Muscle of leg (tissue), 11 donors: ENCODE data around the gene ENPP7. TPM values are rescaled to one million over a fixed set of nuclear protein-coding genes. Genes with fewer than 3 reads are reported as not detected.

ENCODE experiments used
- DNase-seq: peaks from one replicate; pipeline ENCODE4 v3.0.0; 2013
- H3K27ac ChIP-seq: one replicate; pipeline ENCODE4 v1.5.1; 2013; ENCODE audit warnings: mild to moderate bottlenecking, low read length, control low read depth
- H3K27me3 ChIP-seq: one replicate; pipeline ENCODE4 v1.6.1; 2013; ENCODE audit warnings: low read length; ENCODE audit not compliant: control insufficient read depth, insufficient read depth
- H3K36me3 ChIP-seq: one replicate; pipeline ENCODE4 v1.6.1; 2013; ENCODE audit warnings: low read length; ENCODE audit not compliant: control insufficient read depth, insufficient read depth
- H3K4me1 ChIP-seq: one replicate; pipeline ENCODE4 v1.6.1; 2013; ENCODE audit warnings: low read length; ENCODE audit not compliant: control insufficient read depth, insufficient read depth
- H3K4me3 ChIP-seq: one replicate; pipeline ENCODE4 v1.5.1; 2013; ENCODE audit warnings: low read length, control low read depth
- H3K9me3 ChIP-seq: replicated peaks from 2 replicates; pipeline ENCODE4 v1.6.1; 2013; ENCODE audit warnings: low read depth, low read length; ENCODE audit not compliant: control insufficient read depth
- WGBS: methylation state at CpG from one replicate; pipeline ENCODE4 v1.1.5; 2013; ENCODE audit warnings: missing lambda C conversion rate; ENCODE audit not compliant: insufficient coverage; 5-methylcytosine and 5-hydroxymethylcytosine counted together
- polyA plus RNA-seq, 8 donors: library from polyadenylated mRNA; unstranded; fragments of 120-200 nt; gene quantifications; one replicate each; pipeline versions ENCODE4 v1.2.1 to v1.2.3, GENCODE V29; 2013; ENCODE audit warnings: inconsistent platforms in 1 of 8, low replicate concordance in 1 of 8; ENCODE audit not compliant: insufficient read length in 8 of 8, insufficient read depth in 1 of 8
- total RNA-seq: library from RNA; stranded (reverse); fragments of 120-200 nt; gene quantifications from one replicate; pipeline ENCODE4 v1.2.4, GENCODE V29; 2013

ENPP7 gene
- total and polyA plus RNA-seq, 9 donors = 0.08 to 8.3 (median 1.2) TPM; not detected in 6

- Histone ChIP-seq H3K36me3 (no peaks in the 10 kb centered on the region), H3K4me3 (no peak overlapping the region), H3K27me3 (peaks cover 13% of the 10 kb centered on the region), H3K4me1 (no peaks in the 10 kb centered on the region), H3K9me3 (no peaks in the 10 kb centered on the region), H3K27ac (no peak overlapping the region)
- DNase-seq = no peak
- 47% methylated on average over 14 of the region's 16 CpGs for WGBS
Observed at GRCh38 chr17:79715098-79715942, 15.4 kb upstream of the ENPP7 start.

- WGBS = 51% methylated on average over 6 of the region's 25 CpGs
- Histone ChIP-seq H3K9me3 (no peaks in the 10 kb centered on the region), H3K36me3 (no peaks in the 10 kb centered on the region), H3K27me3 (peaks cover 13% of the 10 kb centered on the region), H3K4me3 (no peak overlapping the region), H3K27ac (no peak overlapping the region), H3K4me1 (no peaks in the 10 kb centered on the region)
- no peak for DNase-seq
Observed at GRCh38 chr17:79715943-79716797, 14.6 kb upstream of the ENPP7 start.

- DNase-seq = no peak
- Histone ChIP-seq H3K27me3 (peaks cover 6% of the 10 kb centered on the region), H3K4me3 (no peak overlapping the region), H3K9me3 (no peaks in the 10 kb centered on the region), H3K27ac (no peak overlapping the region), H3K4me1 (no peaks in the 10 kb centered on the region), H3K36me3 (no peaks in the 10 kb centered on the region)
- WGBS = 31% methylated on average over 4 of the region's 15 CpGs
Observed at GRCh38 chr17:79720705-79721292, 9.9 kb upstream of the ENPP7 start.

- WGBS = 46% methylated on average over 5 of the region's 10 CpGs
- H3K9me3 ChIP-seq = no peaks in the 10 kb centered on the region
- no peaks in the 10 kb centered on the region for H3K27me3 ChIP-seq
- DNase-seq = no peak
- H3K36me3 ChIP-seq = no peaks in the 10 kb centered on the region
- no peak overlapping the region for H3K27ac ChIP-seq
- no peaks in the 10 kb centered on the region for H3K4me1 ChIP-seq
- H3K4me3 ChIP-seq = no peak overlapping the region
Observed at GRCh38 chr17:79721993-79722671, 8.6 kb upstream of the ENPP7 start.

GRCh38 chr17:79722787-79723186 is 8.0 kb upstream of the ENPP7 start:
- H3K27me3 ChIP-seq = no peaks in the 10 kb centered on the region
- H3K4me3 ChIP-seq = no peak overlapping the region
- H3K27ac ChIP-seq = no peak overlapping the region
- WGBS = 89% methylated on average over 8 of the region's 10 CpGs
- DNase-seq = no peak
- no peaks in the 10 kb centered on the region for H3K36me3 ChIP-seq
- H3K4me1 ChIP-seq = no peaks in the 10 kb centered on the region
- H3K9me3 ChIP-seq = no peaks in the 10 kb centered on the region

- 50% methylated on average over 20 of the region's 22 CpGs for WGBS
- H3K27ac ChIP-seq = no peak overlapping the region
- DNase-seq = peak; percentile 97
Observed at GRCh38 chr17:79728169-79728907, 2.4 kb upstream of the ENPP7 start.

GRCh38 chr17:79728908-79729471 is 1.8 kb upstream of the ENPP7 start:
- no peak for DNase-seq
- Histone ChIP-seq H3K9me3 (no peaks in the 10 kb centered on the region), H3K27ac (no peak overlapping the region), H3K4me3 (no peak overlapping the region), H3K36me3 (no peaks in the 10 kb centered on the region), H3K4me1 (peaks cover 10% of the 10 kb centered on the region), H3K27me3 (no peaks in the 10 kb centered on the region)
- 75% methylated on average over 26 of the region's 26 CpGs for WGBS

More at GRCh38 chr17:79728169-79728907, 2.4 kb upstream of the ENPP7 start:
- Histone ChIP-seq H3K9me3 (no peaks in the 10 kb centered on the region), H3K4me1 (peaks cover 10% of the 10 kb centered on the region), H3K27me3 (no peaks in the 10 kb centered on the region), H3K36me3 (no peaks in the 10 kb centered on the region), H3K4me3 (peak overlapping the region; percentile 25)

- H3K36me3 ChIP-seq = no peaks in the 10 kb centered on the region
- peaks cover 10% of the 10 kb centered on the region for H3K4me1 ChIP-seq
- H3K27me3 ChIP-seq = no peaks in the 10 kb centered on the region
- H3K9me3 ChIP-seq = no peaks in the 10 kb centered on the region
- no peak for DNase-seq
- 95% methylated on average over 10 of the region's 12 CpGs for WGBS
- no peak overlapping the region for H3K27ac ChIP-seq
- no peak overlapping the region for H3K4me3 ChIP-seq
Observed at GRCh38 chr17:79729761-79730160, 982 bp upstream of the ENPP7 start.

- WGBS = 94% methylated on average over 4 of the region's 5 CpGs
- no peak overlapping the region for H3K27ac ChIP-seq
- peaks cover 10% of the 10 kb centered on the region for H3K4me1 ChIP-seq
- no peaks in the 10 kb centered on the region for H3K36me3 ChIP-seq
- peaks cover 2% of the 10 kb centered on the region for H3K27me3 ChIP-seq
- H3K4me3 ChIP-seq = no peak overlapping the region
- no peak for DNase-seq
- no peaks in the 10 kb centered on the region for H3K9me3 ChIP-seq
Observed at GRCh38 chr17:79730437-79730768, 340 bp upstream of the ENPP7 start.
